Smooth muscle cell (in vitro differentiated cells): ENCODE data around the gene CNDP1. TPM values are rescaled to one million over a fixed set of nuclear protein-coding genes. Genes with fewer than 3 reads are reported as not detected.

Source experiments
- DNase-seq: peaks from one replicate; lab custom pipeline; 2025; ENCODE audit not compliant: unreplicated experiment; lab: John Stamatoyannopoulos, UW
- H2AFZ ChIP-seq: fragments of 200-600 bp; sonication (generic); 2 replicates; pipeline ENCODE4 v1.6.0; 2016; ENCODE audit warnings: antibody characterized with exemption, low read depth, mild to moderate bottlenecking
- H3F3A ChIP-seq: fragments of 200-600 bp; sonication (generic); 2 replicates; pipeline ENCODE4 v1.6.0; 2017; ENCODE audit warnings: antibody characterized with exemption, low read depth
- H3K27ac ChIP-seq: fragments of 200-600 bp; sonication (generic); 2 replicates; pipeline ENCODE4 v1.5.1; 2016; ENCODE audit warnings: low read depth, mild to moderate bottlenecking
- H3K27me3 ChIP-seq: fragments of 200-600 bp; sonication (generic); 2 replicates; pipeline ENCODE4 v1.6.1; 2016; ENCODE audit warnings: low read depth, mild to moderate bottlenecking
- H3K36me3 ChIP-seq: fragments of 200-600 bp; sonication (generic); 2 replicates; pipeline ENCODE4 v1.5.1; 2016; ENCODE audit warnings: low read depth
- H3K4me1 ChIP-seq: fragments of 200-600 bp; sonication (generic); 2 replicates; pipeline ENCODE4 v1.5.1; 2016; ENCODE audit warnings: low read depth
- H3K4me2 ChIP-seq: fragments of 200-600 bp; sonication (generic); 2 replicates; pipeline ENCODE4 v1.6.0; 2016; ENCODE audit warnings: mild to moderate bottlenecking
- H3K4me3 ChIP-seq: fragments of 200-600 bp; sonication (generic); 2 replicates; pipeline ENCODE4 v1.5.1; 2016; ENCODE audit warnings: mild to moderate bottlenecking
- H3K79me2 ChIP-seq: fragments of 200-600 bp; sonication (generic); 2 replicates; pipeline ENCODE4 v1.6.0; 2016; ENCODE audit warnings: low read depth, mild to moderate bottlenecking
- H3K9ac ChIP-seq: fragments of 200-600 bp; sonication (generic); 2 replicates; pipeline ENCODE4 v1.6.0; 2016; ENCODE audit warnings: low read depth
- H3K9me3 ChIP-seq: fragments of 200-600 bp; sonication (generic); replicated peaks from 2 replicates; pipeline ENCODE4 v1.5.1; 2016; ENCODE audit warnings: low read depth
- H4K20me1 ChIP-seq: fragments of 200-600 bp; sonication (generic); 2 replicates; pipeline ENCODE4 v1.6.0; 2016; ENCODE audit warnings: low read depth
- WGBS: methylation state at CpG from one replicate; pipeline ENCODE4 v1.1.7; 2016; ENCODE audit warnings: low lambda C conversion rate; 5-methylcytosine and 5-hydroxymethylcytosine counted together
- polyA plus RNA-seq: library from polyadenylated mRNA; unstranded; fragments of >200 nt; fragmentation: Nextera tagmentation; extraction: Ambion mirVana; gene quantifications from 2 replicates; pipeline ENCODE4 v1.2.1, GENCODE V29; 2016
- total RNA-seq: library from RNA; depleted of rRNA; stranded (reverse); fragments of >200 nt; gene quantifications from 2 replicates; pipeline ENCODE4 v1.2.3, GENCODE V29; 2014
- TF ChIP-seq, protein P1 (sequence below): fragments of 200-600 bp; sonication (generic); IDR thresholded peaks from 2 replicates; pipeline ENCODE4 v1.5.1; 2017; ENCODE audit warnings: borderline replicate concordance, mild to moderate bottlenecking, antibody characterized with exemption; ENCODE audit not compliant: insufficient read depth, poor library complexity, severe bottlenecking

CNDP1 gene
- total and polyA plus RNA-seq, 2 experiments from 2014 or later = not detected

DNA sequence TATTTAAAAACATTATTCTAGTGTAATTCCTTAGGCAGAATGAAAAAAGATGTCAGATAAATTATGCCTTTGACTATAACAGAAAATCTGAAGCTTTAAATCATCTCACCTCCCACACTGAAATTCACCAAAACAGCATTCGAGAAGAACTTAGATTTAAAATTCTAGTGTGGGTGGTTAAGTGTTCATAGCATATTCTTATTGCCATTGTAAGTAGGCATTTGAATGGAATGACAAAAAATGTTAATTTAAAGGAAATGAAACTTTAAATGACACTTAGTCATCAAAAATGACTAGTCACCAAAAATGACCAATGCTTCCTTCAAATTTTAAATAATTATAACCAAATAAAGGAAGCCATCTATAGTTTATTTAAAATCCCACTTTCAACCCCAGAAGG lies 56.4 kb downstream of the CNDP1 start:
- H3K36me3 ChIP-seq = no peaks in the 10 kb centered on the region
- H3K4me2 ChIP-seq = no peak overlapping the region
- peaks cover under 1% of the 10 kb centered on the region for H3K79me2 ChIP-seq
- peaks cover 34% of the 10 kb centered on the region for H3K27me3 ChIP-seq
- no peaks in the 10 kb centered on the region for H4K20me1 ChIP-seq
- H3K9ac ChIP-seq = no peak overlapping the region
- DNase-seq = no peak
- H3K27ac ChIP-seq = no peak overlapping the region
- 89% methylated on average over 1 of the region's 1 CpG for WGBS
- H3F3A ChIP-seq = peaks cover 3% of the 10 kb centered on the region
- TF ChIP-seq, protein P1, sequence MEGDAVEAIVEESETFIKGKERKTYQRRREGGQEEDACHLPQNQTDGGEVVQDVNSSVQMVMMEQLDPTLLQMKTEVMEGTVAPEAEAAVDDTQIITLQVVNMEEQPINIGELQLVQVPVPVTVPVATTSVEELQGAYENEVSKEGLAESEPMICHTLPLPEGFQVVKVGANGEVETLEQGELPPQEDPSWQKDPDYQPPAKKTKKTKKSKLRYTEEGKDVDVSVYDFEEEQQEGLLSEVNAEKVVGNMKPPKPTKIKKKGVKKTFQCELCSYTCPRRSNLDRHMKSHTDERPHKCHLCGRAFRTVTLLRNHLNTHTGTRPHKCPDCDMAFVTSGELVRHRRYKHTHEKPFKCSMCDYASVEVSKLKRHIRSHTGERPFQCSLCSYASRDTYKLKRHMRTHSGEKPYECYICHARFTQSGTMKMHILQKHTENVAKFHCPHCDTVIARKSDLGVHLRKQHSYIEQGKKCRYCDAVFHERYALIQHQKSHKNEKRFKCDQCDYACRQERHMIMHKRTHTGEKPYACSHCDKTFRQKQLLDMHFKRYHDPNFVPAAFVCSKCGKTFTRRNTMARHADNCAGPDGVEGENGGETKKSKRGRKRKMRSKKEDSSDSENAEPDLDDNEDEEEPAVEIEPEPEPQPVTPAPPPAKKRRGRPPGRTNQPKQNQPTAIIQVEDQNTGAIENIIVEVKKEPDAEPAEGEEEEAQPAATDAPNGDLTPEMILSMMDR = no peak
- H2AFZ ChIP-seq = no peak overlapping the region
- H3K4me1 ChIP-seq = peaks cover 1% of the 10 kb centered on the region
- H3K9me3 ChIP-seq = no peaks in the 10 kb centered on the region
- no peak overlapping the region for H3K4me3 ChIP-seq

- Histone ChIP-seq H3K4me2 (peak overlapping the region; percentile 95), H3K27ac (no peak overlapping the region), H3K36me3 (no peaks in the 10 kb centered on the region), H3K4me3 (peak overlapping the region; percentile 95), H3K79me2 (peaks cover 28% of the 10 kb centered on the region), H4K20me1 (no peaks in the 10 kb centered on the region), H3K4me1 (peaks cover 19% of the 10 kb centered on the region), H3F3A (peaks cover 6% of the 10 kb centered on the region), H3K9me3 (no peaks in the 10 kb centered on the region), H2AFZ (no peak overlapping the region), H3K9ac (no peak overlapping the region), H3K27me3 (no peaks in the 10 kb centered on the region)
- DNase-seq = no peak
- TF ChIP-seq, protein P1 = no peak
These were observed 61.1 kb downstream of the CNDP1 start for GRCh38 chr18:74595431-74595830.

- Histone ChIP-seq H3K79me2 (peaks cover 33% of the 10 kb centered on the region), H3F3A (peaks cover 6% of the 10 kb centered on the region), H3K27ac (peak overlapping the region; percentile 96), H3K4me2 (peak overlapping the region; percentile 95), H4K20me1 (peaks cover 3% of the 10 kb centered on the region), H3K9ac (peak overlapping the region; percentile 98), H3K4me1 (peaks cover 19% of the 10 kb centered on the region), H3K27me3 (no peaks in the 10 kb centered on the region), H3K36me3 (no peaks in the 10 kb centered on the region), H3K9me3 (no peaks in the 10 kb centered on the region), H3K4me3 (peak overlapping the region; percentile 95), H2AFZ (peak overlapping the region; percentile 99)
- DNase-seq = peak; percentile 53
- TF ChIP-seq, protein P1 = no peak
- WGBS = 1% methylated on average over 41 of the region's 41 CpGs
These were observed 62.8 kb downstream of the CNDP1 start for GRCh38 chr18:74597034-74597661.
